HT1080 (cell line): Measurements from ENCODE around the gene CEP55. TPM values are rescaled to one million over a fixed set of nuclear protein-coding genes. Genes with fewer than 3 reads are reported as not detected.
A peak's percentile ranks its signal among the peaks of the same experiment; 100 is the strongest.
"Not testable (repeated sequence)": the region's sequence is repeated elsewhere in the genome, so short reads cannot be mapped to it uniquely, and the experiment has no call there.

Experiments used
- DNase-seq: peaks from one replicate; pipeline ENCODE4 v3.0.0-alpha.2; 2015; ENCODE audit warnings: low read depth
- polyA plus RNA-seq, 2 experiments: library from polyadenylated mRNA; depleted of rRNA; stranded (reverse); fragments of >200 nt; gene quantifications; 2 replicates each; pipeline ENCODE4 v1.2.3, GENCODE V29; 2015
- total RNA-seq: library from RNA; depleted of rRNA; stranded (reverse); fragments of >200 nt; shearing (Covaris generic); gene quantifications from 2 replicates; pipeline ENCODE4 v1.2.3, GENCODE V29; 2014; rRNA removed

CEP55 gene
- 86.3 and 87.3 TPM in 2 replicates for total RNA-seq
- polyA plus RNA-seq (2015; cell fraction: cytosol; rRNA removed): 65.3 and 71.0 TPM in 2 replicates
- polyA plus RNA-seq (2015; cell fraction: nucleus; rRNA removed): 41.7 and 49.9 TPM in 2 replicates

GRCh38 chr10:93496322-93497041 lies at the start of gene CEP55:
Gene CEP55, plus strand, starts transcription at chr10:93496612. Its CDS starts 3,440 bp downstream, at chr10:93500052.
- DNase-seq: peak; percentile 96

GRCh38 chr10:93447019-93447418 lies 49.4 kb upstream of the CEP55 start:
- DNase-seq: no peak

- no peak for DNase-seq
Observed at GRCh38 chr10:93447970-93448369, 48.4 kb upstream of the CEP55 start.

DNA sequence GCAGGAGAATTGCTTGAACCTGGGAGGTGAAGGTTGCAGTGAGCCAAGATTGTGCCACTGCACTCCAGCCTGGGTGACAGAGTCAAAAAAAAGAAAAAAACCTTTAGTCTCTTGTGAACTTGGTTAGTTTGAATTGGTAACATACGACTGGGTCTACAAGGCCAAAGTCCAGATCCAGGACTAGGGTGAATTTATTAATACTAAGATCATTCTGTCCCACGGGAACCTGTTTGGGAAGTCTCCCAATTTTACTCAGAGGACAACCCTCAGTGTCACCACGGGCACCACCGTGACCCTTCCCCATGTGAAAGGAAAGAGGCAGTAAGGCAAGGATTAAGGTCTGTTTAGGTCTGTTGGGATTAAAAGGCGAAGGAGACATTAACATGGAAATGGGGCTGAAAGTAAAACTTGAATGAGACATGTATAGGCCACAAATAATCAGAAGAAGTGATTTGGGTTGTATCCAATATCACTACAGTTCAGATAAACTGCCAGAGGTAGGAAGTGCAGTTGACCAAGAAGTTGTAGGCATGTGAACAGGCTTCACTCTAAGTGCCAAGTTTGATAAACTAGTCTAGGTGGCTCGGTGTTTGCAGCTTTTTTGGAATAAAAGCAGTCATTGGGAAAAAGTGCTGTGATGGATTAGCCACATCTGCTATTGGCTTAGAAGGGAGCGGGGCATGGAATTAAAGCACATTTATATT lies 45.0 kb upstream of the CEP55 start:
- no peak for DNase-seq

DNA sequence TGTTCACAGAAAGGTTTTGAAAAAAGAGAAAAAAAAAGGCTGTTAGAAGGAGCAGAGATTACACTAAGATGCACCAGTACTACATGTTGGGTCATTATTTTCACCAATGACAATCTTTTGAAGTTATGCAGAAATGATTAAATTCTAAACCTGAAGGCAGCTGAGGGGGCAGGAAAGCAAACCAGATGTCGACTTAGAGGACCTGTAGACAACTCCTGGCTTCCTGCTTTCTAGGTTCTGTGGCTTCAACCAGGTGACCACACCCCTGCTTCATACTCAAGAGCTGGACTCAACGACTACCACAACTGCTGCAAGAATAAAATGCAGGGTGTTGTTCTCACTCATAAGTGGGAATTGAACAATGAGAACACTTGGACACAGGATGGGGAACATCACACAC lies 44.3 kb upstream of the CEP55 start:
- DNase-seq: no peak

DNA sequence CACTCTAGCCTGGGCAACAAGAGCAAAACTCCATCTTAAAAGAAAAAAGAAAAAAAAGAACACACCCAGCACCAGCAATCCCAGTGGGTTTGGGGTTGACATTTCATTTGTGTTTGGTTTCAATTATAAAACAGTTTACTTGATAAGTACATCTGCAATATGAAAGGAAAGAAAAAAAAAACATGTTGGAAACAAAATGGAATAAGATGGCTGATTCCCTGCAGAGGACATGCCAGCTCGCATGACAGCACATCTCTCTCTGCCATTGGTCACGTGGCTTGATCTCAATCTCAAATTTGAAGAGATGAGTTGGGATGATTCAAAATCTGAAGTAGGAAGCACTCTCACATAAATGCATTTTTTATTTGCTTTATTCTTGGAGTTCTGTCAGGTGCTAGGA lies 42.3 kb upstream of the CEP55 start:
- DNase-seq: no peak

GRCh38 chr10:93454736-93455135 lies 41.7 kb upstream of the CEP55 start:
- no peak for DNase-seq

DNA sequence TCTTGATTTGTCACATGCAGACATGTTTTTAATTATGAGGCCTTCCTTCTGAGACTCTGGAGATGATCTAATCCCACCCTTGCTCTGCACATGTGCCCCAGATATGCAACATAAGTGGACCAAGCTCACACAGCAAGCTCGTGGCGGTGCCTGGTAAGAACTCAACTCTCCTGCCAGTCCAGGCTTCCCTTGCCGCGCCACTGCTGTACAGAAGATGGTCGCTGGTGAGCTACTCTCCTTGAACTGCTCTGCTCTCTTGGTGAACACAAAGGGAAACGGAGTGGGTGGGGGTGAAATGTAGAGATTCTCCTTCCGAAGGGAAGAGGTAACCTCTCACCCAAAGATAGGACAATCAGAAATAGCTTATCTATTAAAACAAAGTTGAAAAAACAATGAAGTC lies 39.9 kb upstream of the CEP55 start:
- no peak for DNase-seq

DNA sequence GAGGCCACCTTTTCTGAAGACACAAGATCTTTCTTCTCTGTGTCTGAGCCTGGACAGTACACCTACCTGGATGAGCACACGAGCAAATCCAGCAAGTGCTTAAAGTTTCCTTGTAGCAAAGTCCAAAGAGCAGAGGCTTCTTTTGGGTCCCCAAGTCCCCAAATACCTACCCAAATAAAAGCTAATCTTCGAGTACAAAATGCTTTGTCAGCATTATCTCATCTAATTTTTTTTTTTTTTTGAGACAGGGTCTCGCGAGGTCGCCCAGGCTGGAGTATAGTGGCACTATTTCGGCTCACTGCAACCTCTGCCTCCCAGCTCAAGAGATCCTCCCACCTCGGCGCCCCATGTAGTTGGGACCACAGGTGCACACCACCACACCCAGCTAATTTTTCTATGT lies 38.9 kb upstream of the CEP55 start:
- no peak for DNase-seq

DNA sequence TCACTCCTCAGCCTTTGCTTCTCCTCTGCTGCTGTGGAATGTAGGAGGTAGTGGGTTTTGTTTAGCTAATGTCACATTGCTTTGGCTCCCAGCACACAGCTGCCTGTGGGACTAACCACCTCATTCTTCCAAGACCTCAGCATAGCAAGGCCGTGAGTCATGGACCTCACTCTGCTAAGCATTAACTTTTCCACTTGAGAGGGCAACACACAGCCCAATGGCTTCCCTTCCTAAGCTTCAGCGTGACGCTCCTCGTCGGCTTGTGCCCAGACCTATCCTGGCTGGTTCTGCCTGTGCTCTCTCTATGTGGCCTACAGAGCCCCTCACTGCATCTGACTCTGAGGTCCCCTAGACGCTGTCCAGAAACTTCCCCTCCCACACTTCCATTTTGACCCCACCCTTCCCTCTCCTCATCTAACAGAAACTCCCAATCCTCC lies 37.6 kb upstream of the CEP55 start:
- peak; percentile 100 for DNase-seq

GRCh38 chr10:93459466-93459865 lies 36.9 kb upstream of the CEP55 start:
- DNase-seq: no peak

GRCh38 chr10:93461109-93461806 lies 35.2 kb upstream of the CEP55 start:
- no peak for DNase-seq

- DNase-seq: peak; percentile 85
Observed at GRCh38 chr10:93461807-93462178, 34.6 kb upstream of the CEP55 start.

DNA sequence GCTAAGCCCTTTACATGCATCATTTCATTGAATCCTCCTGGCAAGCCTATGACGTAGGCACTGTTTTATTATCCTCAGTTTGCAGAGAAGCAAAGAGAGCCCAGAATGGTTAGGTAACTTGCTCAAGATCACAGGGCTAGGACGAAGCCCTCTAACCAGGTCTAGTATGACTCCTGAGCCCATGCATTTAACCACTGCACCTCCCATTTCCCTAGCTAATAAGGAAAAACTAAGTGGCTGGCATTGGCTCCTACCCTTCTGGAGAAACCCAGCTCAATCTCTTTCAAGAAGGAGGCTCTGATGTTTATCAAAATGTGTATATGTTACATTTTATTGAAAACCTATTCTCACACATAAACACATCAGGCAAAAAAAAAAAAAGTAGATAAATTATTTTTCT lies 34.0 kb upstream of the CEP55 start:
- no peak for DNase-seq

DNA sequence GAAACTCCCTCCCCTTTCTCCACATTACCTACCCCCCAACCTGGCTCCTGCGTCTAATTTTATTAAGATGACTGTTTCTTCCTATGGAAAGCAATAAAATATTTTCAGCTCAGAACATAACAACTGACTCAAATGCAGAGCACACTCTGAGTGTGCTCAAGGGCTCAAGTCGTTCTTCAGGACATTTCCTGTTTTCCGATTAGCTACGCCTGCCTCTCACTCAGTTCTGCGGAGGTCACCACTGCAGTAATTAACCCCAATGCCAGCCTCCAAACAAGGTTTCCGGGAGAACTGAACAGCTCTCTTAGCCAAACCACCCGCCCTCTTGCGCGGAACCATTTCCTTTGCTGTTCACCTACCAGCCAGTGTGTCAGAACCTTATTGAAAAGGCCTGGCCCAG lies 33.5 kb upstream of the CEP55 start:
- peak; percentile 96 for DNase-seq

GRCh38 chr10:93463723-93464476 lies 32.5 kb upstream of the CEP55 start:
- peak; percentile 40 for DNase-seq

DNA sequence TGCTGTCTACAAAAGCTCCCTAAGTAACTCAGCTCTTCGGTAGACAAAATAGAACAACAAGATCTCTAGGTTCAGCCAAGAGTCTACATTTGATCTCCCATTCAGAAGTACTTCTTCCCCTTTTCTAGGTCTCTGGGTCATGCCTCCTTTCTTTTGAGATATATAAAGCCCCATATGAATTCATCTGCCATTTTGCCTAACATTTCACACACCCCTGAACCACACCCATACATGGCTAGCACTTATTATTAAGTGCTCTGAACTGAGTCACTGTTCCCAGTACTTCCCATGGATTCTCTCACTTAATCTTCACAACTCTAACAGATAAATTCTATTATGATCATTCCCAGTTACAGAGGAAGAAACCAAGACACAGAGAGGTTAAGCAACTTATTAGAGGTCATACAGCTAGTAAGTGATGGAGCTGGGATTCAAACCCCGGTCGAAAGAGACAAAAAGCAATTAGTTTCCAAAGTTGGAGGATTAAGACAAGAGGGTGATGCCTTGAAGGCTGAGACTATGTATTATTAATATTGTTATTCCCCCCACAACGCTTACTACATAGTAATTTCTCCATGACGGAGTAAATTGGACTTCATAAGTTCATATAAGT lies 31.5 kb upstream of the CEP55 start:
- DNase-seq: peak; percentile 31

DNA sequence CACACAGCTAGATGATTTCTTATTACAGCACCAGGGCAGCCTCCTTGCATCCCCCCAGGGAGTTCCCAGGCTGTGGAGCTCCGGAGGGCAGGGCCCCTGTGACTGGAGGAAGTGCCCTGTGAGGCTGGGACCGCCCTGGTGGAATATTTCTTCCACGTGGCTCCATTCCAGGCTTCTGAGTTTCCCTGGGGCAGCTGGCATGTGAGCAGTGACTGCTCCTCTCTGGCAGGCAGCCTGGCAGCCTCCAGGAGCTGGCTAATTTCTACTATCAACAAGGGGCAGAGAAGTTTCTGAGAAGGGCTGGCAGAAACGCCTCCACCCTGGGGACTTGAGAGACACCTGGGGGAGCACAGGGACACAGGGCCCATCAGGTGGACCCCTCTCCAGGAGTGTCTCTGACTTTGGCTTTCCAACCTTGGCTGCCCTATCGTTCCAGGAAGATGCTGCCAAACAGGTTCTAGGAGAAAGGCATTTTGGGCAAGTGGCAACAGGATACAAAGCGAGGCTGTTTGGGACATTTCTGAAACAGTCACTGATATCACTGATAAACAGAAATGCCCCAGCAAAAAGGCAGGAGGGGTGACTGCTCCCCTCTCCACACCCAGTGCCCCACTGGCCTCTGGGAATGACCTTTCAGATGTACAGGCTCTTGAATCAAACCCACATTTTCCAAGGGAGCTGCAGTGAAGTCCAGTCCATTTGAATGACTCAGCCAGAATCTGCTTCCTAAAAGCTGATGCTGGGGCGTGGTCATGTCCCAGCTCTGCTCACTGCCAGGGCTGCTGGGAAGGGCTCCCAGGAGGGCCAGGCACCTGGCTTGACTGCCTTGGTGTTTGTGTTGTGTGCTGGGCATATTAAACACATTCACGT lies 30.4 kb upstream of the CEP55 start:
- DNase-seq: peak; percentile 99

- not testable (repeated sequence) for DNase-seq
Observed at GRCh38 chr10:93467635-93468034, 28.8 kb upstream of the CEP55 start.
